ENCODE results near the gene KAT14.
"Not testable (repeated sequence)": the region's sequence is repeated elsewhere in the genome, so short reads cannot be mapped to it uniquely, and the experiment has no call there.

Gene KAT14

DNA sequence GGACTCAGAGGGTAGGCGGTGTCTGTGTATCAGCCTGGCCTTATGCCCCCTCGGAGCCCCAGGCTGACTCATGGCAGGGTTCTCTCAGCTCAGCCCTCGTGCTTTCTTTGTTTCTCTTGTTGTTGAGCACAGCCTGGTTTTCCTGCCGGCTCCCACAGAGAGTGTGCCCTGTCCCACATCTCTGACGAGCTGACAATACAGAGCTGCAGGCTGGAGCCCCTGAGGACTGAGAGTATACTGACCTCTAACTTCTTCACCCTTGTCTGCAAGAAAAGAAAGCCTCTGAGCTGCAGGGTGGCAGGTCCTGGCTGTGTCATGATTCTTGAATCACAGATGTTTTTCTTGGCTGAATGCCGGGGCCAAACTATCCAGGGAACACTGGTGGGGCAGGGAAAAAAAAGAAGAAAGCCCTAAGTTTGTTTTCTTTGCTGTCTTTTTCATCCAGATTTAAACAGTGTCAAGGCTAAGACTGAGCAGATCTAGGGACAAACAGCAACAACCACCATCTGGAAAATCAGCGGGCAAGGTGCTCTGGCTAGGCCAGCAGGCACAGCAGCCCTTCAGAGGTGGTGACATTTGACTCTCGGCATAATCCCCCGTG is 87.4 kb downstream of the KAT14 start:
- DNase-seq, result no peak

GRCh38 chr20:18225632-18226031 is 88.0 kb downstream of the KAT14 start:
- no peak for DNase-seq

DNA sequence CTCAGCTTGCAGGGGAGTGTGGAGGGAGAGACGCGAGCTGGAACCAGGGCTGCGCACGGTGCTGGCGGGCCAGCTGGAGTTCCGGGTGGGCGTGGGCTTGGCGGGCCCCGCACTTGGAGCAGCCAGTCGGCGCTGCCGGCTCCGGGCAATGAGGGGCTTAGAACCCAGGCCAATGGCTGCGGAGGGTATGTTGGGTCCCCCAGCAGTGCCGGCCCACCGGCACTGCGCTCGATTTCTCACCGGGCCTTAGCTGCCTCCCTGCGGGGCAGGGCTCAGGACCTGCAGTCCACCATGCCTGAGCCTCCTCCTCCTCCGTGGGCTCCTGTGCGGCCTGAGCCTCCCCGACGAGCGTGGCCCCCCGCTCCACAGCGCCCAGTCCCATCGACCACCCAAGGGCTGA is 89.1 kb downstream of the KAT14 start:
- DNase-seq, result not testable (repeated sequence)

DNA sequence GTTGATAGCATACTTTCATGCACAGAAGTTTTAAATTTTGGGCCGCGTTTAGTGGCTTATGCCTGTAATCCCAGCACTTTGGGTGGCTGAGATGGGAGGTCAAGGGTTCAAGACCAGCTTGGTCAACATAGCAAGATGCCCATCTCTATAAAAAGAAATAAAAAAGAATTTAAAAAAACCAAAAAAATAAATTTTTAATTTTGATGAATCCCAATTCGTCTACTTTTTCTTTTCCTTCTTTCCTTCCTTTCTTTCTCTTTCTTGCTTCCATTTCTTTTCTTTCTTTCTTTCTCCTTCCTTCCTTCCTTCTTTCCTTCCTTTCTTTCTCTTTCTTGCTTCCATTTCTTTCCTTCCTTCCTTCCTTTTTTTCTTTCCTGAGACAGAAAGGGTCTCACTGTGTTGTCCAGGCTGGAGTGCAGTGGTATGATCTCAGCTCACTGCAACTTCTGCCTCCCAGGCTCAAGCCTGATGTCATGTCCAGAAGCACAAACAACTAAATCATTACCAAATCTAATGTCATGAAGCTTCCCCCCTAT is 95.8 kb downstream of the KAT14 start:
- DNase-seq, result no peak

All from amniotic stem cell (primary cell).